ENCODE data around the gene KCNQ2.

Gene KCNQ2

GRCh38 chr20:63452341-63452740 is 20.1 kb downstream of the KCNQ2 start:
- DNase-seq, result no peak

DNA sequence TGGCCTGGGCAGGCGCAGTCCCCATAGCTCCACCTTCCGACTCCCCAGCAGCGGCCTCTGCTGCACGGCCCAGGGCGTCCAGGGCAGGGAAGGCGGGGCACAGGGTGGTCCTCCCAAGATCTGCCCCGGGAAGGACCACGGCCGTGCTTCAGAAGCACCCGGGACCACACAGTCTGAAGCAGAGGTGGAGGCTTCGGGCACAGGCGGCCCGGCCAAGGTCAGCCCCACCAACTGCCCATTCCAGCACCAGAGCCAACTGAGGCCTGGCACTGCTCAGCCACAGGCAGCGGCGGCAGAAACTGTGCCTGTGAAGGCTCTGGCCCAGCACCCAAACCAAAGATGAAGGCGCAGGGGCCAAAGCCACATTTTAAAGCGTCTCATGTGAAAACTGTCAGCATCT is 20.6 kb downstream of the KCNQ2 start:
- no peak for DNase-seq

DNA sequence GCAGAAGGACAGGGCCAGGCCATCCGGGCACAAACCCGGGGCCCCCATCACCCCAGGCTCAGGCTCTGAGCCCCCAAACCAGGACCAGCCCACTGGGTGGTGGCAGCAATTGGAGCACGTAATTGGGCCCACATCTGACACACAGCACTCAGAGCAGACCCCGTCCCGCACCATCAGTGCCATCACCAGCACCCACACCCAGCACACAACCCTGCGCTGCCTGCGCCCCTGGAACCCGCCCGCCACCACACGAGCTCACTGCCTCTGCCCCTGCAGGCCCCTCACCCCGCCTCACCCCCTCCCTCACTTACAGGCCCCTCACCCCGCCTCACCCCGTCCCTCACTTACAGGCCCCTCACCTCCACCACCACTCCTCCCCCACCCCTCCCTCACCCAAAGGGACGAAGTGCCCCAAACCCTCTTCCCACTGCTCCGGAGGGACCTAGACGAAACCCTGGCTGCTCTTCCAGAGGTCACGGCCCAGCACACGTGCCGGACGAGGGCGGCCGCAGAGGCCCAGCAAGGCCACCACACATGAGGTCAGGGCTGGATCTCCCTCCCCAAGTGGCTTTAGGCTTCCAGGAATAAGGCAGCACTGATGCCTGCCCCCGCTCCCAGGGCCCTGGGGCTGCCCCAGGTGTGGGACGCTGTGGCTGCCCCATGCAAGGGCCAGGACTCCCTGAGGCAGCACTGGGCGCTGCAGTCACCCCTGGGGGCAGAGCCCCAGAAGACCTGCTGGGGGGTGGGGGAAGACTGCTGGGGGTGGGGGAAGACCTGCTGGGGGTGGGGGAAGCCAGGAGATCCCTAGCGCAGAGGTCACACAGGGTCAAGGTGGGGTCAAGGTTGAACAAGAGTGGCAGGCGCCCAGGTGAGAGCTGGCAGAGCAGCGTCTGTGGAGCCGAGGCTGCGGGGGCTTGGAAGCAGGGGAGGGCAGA is 22.4 kb downstream of the KCNQ2 start:
- DNase-seq, result no peak

DNA sequence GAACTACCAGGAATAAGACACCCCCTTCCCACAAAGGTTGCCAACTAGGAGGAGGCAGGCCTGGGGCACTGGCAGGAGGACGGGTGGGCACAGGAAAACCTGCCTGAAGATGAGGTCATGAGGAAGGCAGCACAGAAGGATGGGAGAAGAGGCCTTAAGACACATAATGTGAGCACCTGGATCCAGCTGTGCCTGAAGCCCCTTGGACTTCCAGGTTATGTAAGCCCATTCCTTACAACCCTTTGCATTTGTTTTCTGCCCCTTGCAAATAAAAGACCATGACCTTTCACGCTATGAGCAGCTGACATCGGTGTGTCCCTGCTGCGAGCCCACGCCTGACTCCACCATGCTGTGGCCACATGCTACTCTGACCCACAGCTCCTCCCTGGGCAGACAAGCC is 23.4 kb downstream of the KCNQ2 start:
- DNase-seq, result no peak

DNA sequence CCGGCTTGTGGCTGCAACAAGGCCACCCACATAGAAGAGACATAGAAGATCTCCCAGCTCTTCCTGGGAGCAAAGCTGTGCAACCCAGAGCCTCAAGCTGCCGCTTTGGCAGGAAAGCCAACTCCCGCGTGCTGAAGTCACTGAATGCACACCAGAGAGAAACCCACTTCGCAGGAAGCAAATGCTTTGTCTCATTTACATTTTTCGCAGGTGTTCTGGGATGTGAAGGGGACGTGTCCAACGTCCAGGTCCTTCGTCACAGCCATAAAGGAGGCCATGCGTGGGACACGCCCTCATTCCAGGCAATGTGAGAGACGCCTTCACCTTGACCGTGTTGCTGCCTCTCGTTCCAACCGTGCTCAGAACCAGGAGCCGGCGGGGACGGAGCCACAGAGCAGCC is 24.4 kb downstream of the KCNQ2 start:
- DNase-seq, result no peak

GRCh38 chr20:63447320-63447719 is 25.1 kb downstream of the KCNQ2 start:
- DNase-seq, result no peak

GRCh38 chr20:63446216-63447024 is 26.0 kb downstream of the KCNQ2 start:
- DNase-seq, result no peak

- DNase-seq, result no peak
Observed at GRCh38 chr20:63445075-63445734, 27.2 kb downstream of the KCNQ2 start.

DNA sequence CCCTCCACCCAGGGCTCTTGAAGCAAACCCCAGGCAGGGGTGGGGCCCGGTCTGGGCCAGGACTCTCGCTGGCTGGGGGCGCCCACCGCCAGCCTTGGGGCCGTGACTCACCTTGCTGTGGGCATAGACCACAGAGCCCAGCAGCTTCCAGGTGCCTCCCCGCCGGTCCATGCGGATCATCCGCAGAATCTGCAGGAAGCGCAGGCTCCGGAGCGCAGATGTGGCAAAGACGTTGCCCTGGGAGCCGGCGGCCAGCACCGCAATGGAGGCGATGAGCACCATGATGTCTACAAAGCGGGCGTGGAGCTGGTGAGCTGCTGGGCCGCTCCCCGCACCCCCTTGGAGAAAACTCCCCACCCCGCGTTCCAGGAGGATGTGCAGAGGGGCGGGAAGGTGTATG is 27.9 kb downstream of the KCNQ2 start:
- no peak for DNase-seq

GRCh38 chr20:63443606-63444395 is 28.7 kb downstream of the KCNQ2 start:
- DNase-seq, result no peak

- peak; percentile 56 to 60 for DNase-seq
Observed at GRCh38 chr20:63442100-63442493, 30.4 kb downstream of the KCNQ2 start.

- DNase-seq, result no peak
Observed at GRCh38 chr20:63441136-63442099, 31.0 kb downstream of the KCNQ2 start.

- DNase-seq, result no peak
Observed at GRCh38 chr20:63440366-63440955, 32.0 kb downstream of the KCNQ2 start.

- DNase-seq, result no peak
Observed at GRCh38 chr20:63439866-63440265, 32.6 kb downstream of the KCNQ2 start.

- no peak for DNase-seq
Observed at GRCh38 chr20:63438121-63438520, 34.3 kb downstream of the KCNQ2 start.

GRCh38 chr20:63435552-63435951 is 36.9 kb downstream of the KCNQ2 start:
- no peak for DNase-seq

- DNase-seq, result peak; percentile 70 to 71
Observed at GRCh38 chr20:63434599-63435378, 37.7 kb downstream of the KCNQ2 start.

- DNase-seq, result no peak
Observed at GRCh38 chr20:63433756-63434531, 38.5 kb downstream of the KCNQ2 start.

- no peak for DNase-seq
Observed at GRCh38 chr20:63433351-63433750, 39.1 kb downstream of the KCNQ2 start.

Measured in activated CD4-positive, alpha-beta T cell treated with anti-CD3 and anti-CD28 coated beads, Interleukin-2, amount 50 U/mL, for 4 hours (primary cell).